Activated naive CD4-positive, alpha-beta T cell treated with anti-CD3 and anti-CD28 coated beads, Interleukin-2, amount 50 U/mL, for 72 hours (primary cell): ENCODE measurements around the gene DNM3. TPM values are rescaled to one million over a fixed set of nuclear protein-coding genes. Genes with fewer than 3 reads are reported as not detected.
A peak's percentile ranks its signal among the peaks of the same experiment; 100 is the strongest.

Experiments
- ATAC-seq, 2 donors: fragments of 150-1000 bp; cut with Tn5 transposase; 2 replicates each; pipeline ENCODE4 v1.10.0; 2021; ENCODE audit warnings: mild to moderate bottlenecking in 2 of 2, moderate library complexity in 2 of 2
- DNase-seq, 2 donors: peaks; one replicate each; pipeline ENCODE4 v3.0.0; 2021 to 2022; ENCODE audit warnings: low spot score in 2 of 2
- H3K27ac Mint-ChIP-seq, 2 donors: one replicate each; pipeline ENCODE4 v1.8.0; 2022; ENCODE audit warnings: mild to moderate bottlenecking in 2 of 2, mixed read lengths in 2 of 2
- H3K36me3 Mint-ChIP-seq, 2 donors: one replicate each; pipeline ENCODE4 v1.8.0; 2022; ENCODE audit warnings: mixed read lengths in 2 of 2
- H3K9me3 Mint-ChIP-seq, 2 donors: one replicate each; pipeline ENCODE4 v1.8.0; 2022; ENCODE audit warnings: mixed read lengths in 2 of 2
- total RNA-seq, 2 donors: library from RNA; stranded (reverse); gene quantifications; one replicate each; pipeline ENCODE4 v1.2.3, GENCODE V29; 2022

DNM3 gene
- total RNA-seq, 2 donors from 2014 or later, result 2.6 to 4.5 TPM

- no peak for DNase-seq
- peaks cover 0 to 11% of the 10 kb centered on the region in 2 donors for H3K9me3 Mint-ChIP-seq
- H3K36me3 Mint-ChIP-seq, result peaks cover 6 to 10% of the 10 kb centered on the region in 2 donors
- no peak overlapping the region for H3K27ac Mint-ChIP-seq
- peak in 1 of 2 donors; percentile 88 for ATAC-seq
Observed at GRCh38 chr1:171922999-171923398, 81.7 kb downstream of the DNM3 start.

- DNase-seq (no peak), ATAC-seq (no peak)
- H3K27ac Mint-ChIP-seq, result no peak overlapping the region
- peaks cover 6% of the 10 kb centered on the region in 2 donors for H3K36me3 Mint-ChIP-seq
- H3K9me3 Mint-ChIP-seq, result peaks cover 0 to 6% of the 10 kb centered on the region in 2 donors
Observed at GRCh38 chr1:171929121-171929520, 87.8 kb downstream of the DNM3 start.

GRCh38 chr1:171931752-171932151 is 90.5 kb downstream of the DNM3 start:
- ATAC-seq, result no peak
- Mint-ChIP-seq H3K9me3 (no peaks in the 10 kb centered on the region), H3K36me3 (no peaks in the 10 kb centered on the region), H3K27ac (no peak overlapping the region)
- DNase-seq, result no peak

GRCh38 chr1:171934664-171935063 is 93.4 kb downstream of the DNM3 start:
- Mint-ChIP-seq H3K27ac (no peak overlapping the region), H3K9me3 (no peaks in the 10 kb centered on the region), H3K36me3 (no peaks in the 10 kb centered on the region)
- no peak for ATAC-seq
- DNase-seq, result no peak

GRCh38 chr1:171935086-171935485 is 93.8 kb downstream of the DNM3 start:
- H3K9me3 Mint-ChIP-seq, result no peaks in the 10 kb centered on the region
- ATAC-seq, result no peak
- H3K27ac Mint-ChIP-seq, result no peak overlapping the region
- no peaks in the 10 kb centered on the region for H3K36me3 Mint-ChIP-seq
- no peak for DNase-seq

- ATAC-seq (peak in 1 of 2 donors; percentile 40), DNase-seq (no peak)
- H3K36me3 Mint-ChIP-seq, result no peaks in the 10 kb centered on the region
- H3K9me3 Mint-ChIP-seq, result no peaks in the 10 kb centered on the region
- no peak overlapping the region for H3K27ac Mint-ChIP-seq
Observed at GRCh38 chr1:171935664-171936063, 94.4 kb downstream of the DNM3 start.

GRCh38 chr1:171937938-171938337 is 96.6 kb downstream of the DNM3 start:
- no peaks in the 10 kb centered on the region for H3K36me3 Mint-ChIP-seq
- ATAC-seq, result peak in 1 of 2 donors; percentile 64
- H3K27ac Mint-ChIP-seq, result no peak overlapping the region
- DNase-seq, result no peak
- no peaks in the 10 kb centered on the region for H3K9me3 Mint-ChIP-seq

GRCh38 chr1:171939740-171940139 is 98.4 kb downstream of the DNM3 start:
- DNase-seq (no peak), ATAC-seq (no peak)
- Mint-ChIP-seq H3K9me3 (no peaks in the 10 kb centered on the region), H3K27ac (no peak overlapping the region), H3K36me3 (no peaks in the 10 kb centered on the region)

- no peak for DNase-seq
- Mint-ChIP-seq H3K36me3 (no peaks in the 10 kb centered on the region), H3K27ac (no peak overlapping the region), H3K9me3 (no peaks in the 10 kb centered on the region)
- ATAC-seq, result no peak
Observed at GRCh38 chr1:171940368-171940767, 99.1 kb downstream of the DNM3 start.

GRCh38 chr1:171941920-171942319 is 100.6 kb downstream of the DNM3 start:
- Mint-ChIP-seq H3K27ac (no peak overlapping the region), H3K9me3 (no peaks in the 10 kb centered on the region), H3K36me3 (no peaks in the 10 kb centered on the region)
- no peak for ATAC-seq
- no peak for DNase-seq

GRCh38 chr1:171943973-171944561 is 102.8 kb downstream of the DNM3 start:
- H3K27ac Mint-ChIP-seq, result no peak overlapping the region
- no peaks in the 10 kb centered on the region for H3K9me3 Mint-ChIP-seq
- no peak for DNase-seq
- no peak for ATAC-seq
- no peaks in the 10 kb centered on the region for H3K36me3 Mint-ChIP-seq

GRCh38 chr1:171948511-171948910 is 107.2 kb downstream of the DNM3 start:
- no peak for ATAC-seq
- Mint-ChIP-seq H3K9me3 (no peaks in the 10 kb centered on the region), H3K27ac (no peak overlapping the region), H3K36me3 (no peaks in the 10 kb centered on the region)
- DNase-seq, result no peak

- H3K36me3 Mint-ChIP-seq, result no peaks in the 10 kb centered on the region
- DNase-seq (no peak), ATAC-seq (no peak)
- no peak overlapping the region for H3K27ac Mint-ChIP-seq
- no peaks in the 10 kb centered on the region for H3K9me3 Mint-ChIP-seq
Observed at GRCh38 chr1:171949316-171949715, 108.0 kb downstream of the DNM3 start.

GRCh38 chr1:171953835-171954234 is 112.5 kb downstream of the DNM3 start:
- ATAC-seq (no peak), DNase-seq (no peak)
- Mint-ChIP-seq H3K9me3 (no peaks in the 10 kb centered on the region), H3K27ac (no peak overlapping the region), H3K36me3 (no peaks in the 10 kb centered on the region)

GRCh38 chr1:171954361-171954760 is 113.1 kb downstream of the DNM3 start:
- ATAC-seq, result no peak
- no peaks in the 10 kb centered on the region for H3K9me3 Mint-ChIP-seq
- no peaks in the 10 kb centered on the region for H3K36me3 Mint-ChIP-seq
- no peak overlapping the region for H3K27ac Mint-ChIP-seq
- no peak for DNase-seq

- no peak for DNase-seq
- no peak overlapping the region for H3K27ac Mint-ChIP-seq
- no peaks in the 10 kb centered on the region for H3K36me3 Mint-ChIP-seq
- no peak for ATAC-seq
- no peaks in the 10 kb centered on the region for H3K9me3 Mint-ChIP-seq
Observed at GRCh38 chr1:171961861-171962260, 120.6 kb downstream of the DNM3 start.

GRCh38 chr1:171963762-171964161 is 122.5 kb downstream of the DNM3 start:
- Mint-ChIP-seq H3K9me3 (no peaks in the 10 kb centered on the region), H3K36me3 (no peaks in the 10 kb centered on the region), H3K27ac (no peak overlapping the region)
- DNase-seq (no peak), ATAC-seq (no peak)

- Mint-ChIP-seq H3K9me3 (no peaks in the 10 kb centered on the region), H3K27ac (no peak overlapping the region), H3K36me3 (no peaks in the 10 kb centered on the region)
- DNase-seq (no peak), ATAC-seq (no peak)
Observed at GRCh38 chr1:171965777-171966176, 124.5 kb downstream of the DNM3 start.
